D721Med (cell line): ENCODE data around the gene AXL.

Experiments used
- DNase-seq: peaks from one replicate; pipeline ENCODE4 v3.0.0; 2011; ENCODE audit warnings: low spot score; ENCODE audit not compliant: insufficient read length
- FAIRE-seq: peaks from 2 replicates; lab custom pipeline; 2011; peaks lifted over from hg19 to GRCh38; lab: Jason Lieb, UNC
- TF ChIP-seq, protein P1 (sequence below): IDR thresholded peaks from 2 replicates; pipeline ENCODE4 v1.5.1; 2012; ENCODE audit warnings: mild to moderate bottlenecking, control low read depth; ENCODE audit not compliant: insufficient read depth; ENCODE audit errors: missing control alignments

AXL gene

GRCh38 chr19:41217741-41218140 lies 1.3 kb upstream of the AXL start:
- TF ChIP-seq, protein P1, sequence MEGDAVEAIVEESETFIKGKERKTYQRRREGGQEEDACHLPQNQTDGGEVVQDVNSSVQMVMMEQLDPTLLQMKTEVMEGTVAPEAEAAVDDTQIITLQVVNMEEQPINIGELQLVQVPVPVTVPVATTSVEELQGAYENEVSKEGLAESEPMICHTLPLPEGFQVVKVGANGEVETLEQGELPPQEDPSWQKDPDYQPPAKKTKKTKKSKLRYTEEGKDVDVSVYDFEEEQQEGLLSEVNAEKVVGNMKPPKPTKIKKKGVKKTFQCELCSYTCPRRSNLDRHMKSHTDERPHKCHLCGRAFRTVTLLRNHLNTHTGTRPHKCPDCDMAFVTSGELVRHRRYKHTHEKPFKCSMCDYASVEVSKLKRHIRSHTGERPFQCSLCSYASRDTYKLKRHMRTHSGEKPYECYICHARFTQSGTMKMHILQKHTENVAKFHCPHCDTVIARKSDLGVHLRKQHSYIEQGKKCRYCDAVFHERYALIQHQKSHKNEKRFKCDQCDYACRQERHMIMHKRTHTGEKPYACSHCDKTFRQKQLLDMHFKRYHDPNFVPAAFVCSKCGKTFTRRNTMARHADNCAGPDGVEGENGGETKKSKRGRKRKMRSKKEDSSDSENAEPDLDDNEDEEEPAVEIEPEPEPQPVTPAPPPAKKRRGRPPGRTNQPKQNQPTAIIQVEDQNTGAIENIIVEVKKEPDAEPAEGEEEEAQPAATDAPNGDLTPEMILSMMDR: no peak
- DNase-seq (no peak), FAIRE-seq (no peak)

DNA sequence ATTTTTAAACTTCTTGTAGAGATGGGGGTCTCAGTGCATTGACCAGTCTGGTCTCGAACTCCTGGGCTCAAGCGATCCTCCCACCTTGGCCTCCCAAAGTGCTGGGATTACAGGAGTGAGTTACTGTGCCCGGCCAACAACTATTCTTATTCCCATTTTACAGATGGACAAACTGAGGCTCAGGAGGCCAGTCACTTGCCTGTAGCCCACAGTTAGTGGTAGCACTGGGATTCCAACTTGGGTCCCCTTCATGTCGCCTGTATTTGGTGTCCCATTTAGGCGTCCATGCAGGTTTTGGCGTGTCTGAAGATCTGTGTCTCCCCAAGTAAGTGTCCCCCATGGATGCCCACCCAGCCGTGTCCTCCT lies 791 bp upstream of the AXL start:
- FAIRE-seq (no peak), DNase-seq (no peak)
- TF ChIP-seq, protein P1: no peak

- no peak for FAIRE-seq
- TF ChIP-seq, protein P1: no peak
- no peak for DNase-seq
Observed at GRCh38 chr19:41219924-41220567, 1.0 kb downstream of the AXL start.

- TF ChIP-seq, protein P1: no peak
- DNase-seq (no peak), FAIRE-seq (no peak)
Observed at GRCh38 chr19:41220811-41221210, 1.8 kb downstream of the AXL start.

- DNase-seq (no peak), FAIRE-seq (no peak)
- TF ChIP-seq, protein P1: no peak
Observed at GRCh38 chr19:41221514-41222205, 2.6 kb downstream of the AXL start.

GRCh38 chr19:41222240-41222639 lies 3.2 kb downstream of the AXL start:
- DNase-seq (no peak), FAIRE-seq (no peak)
- TF ChIP-seq, protein P1: no peak
